ENCODE data around the gene ATP6V0D1. TPM values are rescaled to one million over a fixed set of nuclear protein-coding genes. Genes with fewer than 3 reads are reported as not detected.

The ATP6V0D1 gene
- 207 TPM for total RNA-seq (2013)
- polyA plus RNA-seq (100 to 1,000 TPM; 354 to 687 (median 631) TPM), polyA minus RNA-seq (220 and 383 TPM in 2 replicates), total RNA-seq (98.0 to 298 (median 238) reads per million in 11 experiments)

GRCh38 chr16:67480833-67481560 lies at the start of gene ATP6V0D1:
ATP6V0D1 (minus strand) TSS chr16:67481157; CDS start chr16:67481086, 71 bp downstream.
- H3K79me2 ChIP-seq (ENCODE audit: insufficient read depth, low read length): peaks cover 97% of the 10 kb centered on the region
- peaks cover 69 to 89% of the 10 kb centered on the region in 2 donors for H3K4me1 ChIP-seq (ENCODE audit: control insufficient read depth in 1 of 2, insufficient read depth in 2 of 2, low read length in 2 of 2)

More at GRCh38 chr16:67480833-67481560, at the start of gene ATP6V0D1:
- peaks cover 46% of the 10 kb centered on the region for H4K20me1 ChIP-seq (ENCODE audit: insufficient read depth, low read length)
- under 1% methylated on average over 56 of the region's 57 CpGs for WGBS (ENCODE audit: insufficient coverage)
- peaks cover 78% of the 10 kb centered on the region for H3K4me1 Mint-ChIP-seq
- H3K27ac ChIP-seq (ENCODE audit: low read depth in 1 of 2, low read length in 2 of 2): peak within 1 kb of the TSS; percentile 98 to 99
- no peaks in the 10 kb centered on the region for H3K9me3 ChIP-seq (replicated peaks in 1 of 2; ENCODE audit: control insufficient read depth in 1 of 2, insufficient read depth in 1 of 2, low read length in 2 of 2)
- intact Hi-C loops (cut with micrococcal nuclease): loop anchor here (5.0 kb wide), 2 partner anchors 36 to 51 kb away; no protein-coding TSS in a partner anchor
- H3K4me3 ChIP-seq (replicated peaks in 1 of 3; ENCODE audit: low read depth in 2 of 3, low read length in 3 of 3): peak within 1 kb of the TSS; percentile 67 to 98 (median 84)
- H3K27me3 Mint-ChIP-seq (ENCODE audit: low read depth in 3 of 3): peaks cover 0 to under 1% (median 0%) of the 10 kb centered on the region in 3 donors
- peaks cover 0 to 3% (median 0%) of the 10 kb centered on the region in 7 donors for H3K9me3 Mint-ChIP-seq
- peak within 1 kb of the TSS; percentile 98 for H3K4me3 Mint-ChIP-seq
- H3K27ac Mint-ChIP-seq: peak within 1 kb of the TSS; percentile 99 to 100 (median 100)
- no peaks in the 10 kb centered on the region for H3K27me3 ChIP-seq (ENCODE audit: control insufficient read depth in 2 of 2, insufficient read depth in 2 of 2, low read length in 2 of 2)
- H2AFZ ChIP-seq (ENCODE audit: insufficient read depth, low read depth, low read length, poor library complexity, severe bottlenecking): peak within 1 kb of the TSS; percentile 61
- DNase-seq: peak; percentile 98 to 100 (median 99)
- peak within 1 kb of the TSS; percentile 100 for H3K9ac ChIP-seq (ENCODE audit: insufficient read depth, low read length, poor library complexity, severe bottlenecking)
- peak within 1 kb of the TSS; percentile 80 for H3K4me2 ChIP-seq (replicated peaks; ENCODE audit: extremely low read depth, low read length, poor library complexity, severe bottlenecking)
- H3K36me3 ChIP-seq (replicated peaks in 1 of 2; ENCODE audit: control insufficient read depth in 1 of 2, insufficient read depth in 2 of 2, low read length in 2 of 2): peaks cover 11 to 16% of the 10 kb centered on the region in 2 donors
- H3K36me3 Mint-ChIP-seq: peaks cover 25 to 52% of the 10 kb centered on the region in 2 donors
- TF ChIP-seq CTCF (IDR thresholded peaks at IDR 0.05): peak; percentile 76
